ENCODE measurements around the gene IFT25.

Gene IFT25

GRCh38 chr1:53945433-53946251, at the start of gene IFT25 (continued):
- no peak for TF ChIP-seq BCL6B (tag by site-specific recombination; IDR thresholded peaks at IDR 0.05)
- no peak for TF ChIP-seq ZFP41 (tag by site-specific recombination; IDR thresholded peaks at IDR 0.05; ENCODE audit: borderline replicate concordance)
- TF ChIP-seq, protein P1, sequence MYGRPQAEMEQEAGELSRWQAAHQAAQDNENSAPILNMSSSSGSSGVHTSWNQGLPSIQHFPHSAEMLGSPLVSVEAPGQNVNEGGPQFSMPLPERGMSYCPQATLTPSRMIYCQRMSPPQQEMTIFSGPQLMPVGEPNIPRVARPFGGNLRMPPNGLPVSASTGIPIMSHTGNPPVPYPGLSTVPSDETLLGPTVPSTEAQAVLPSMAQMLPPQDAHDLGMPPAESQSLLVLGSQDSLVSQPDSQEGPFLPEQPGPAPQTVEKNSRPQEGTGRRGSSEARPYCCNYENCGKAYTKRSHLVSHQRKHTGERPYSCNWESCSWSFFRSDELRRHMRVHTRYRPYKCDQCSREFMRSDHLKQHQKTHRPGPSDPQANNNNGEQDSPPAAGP (tag by site-specific recombination; IDR thresholded peaks at IDR 0.05), result peak; percentile 84
- no peak for TF ChIP-seq ZNF112 (tag by site-specific recombination; IDR thresholded peaks at IDR 0.05)
- peak; percentile 92 for TF ChIP-seq ZBTB7A (tag by site-specific recombination; IDR thresholded peaks at IDR 0.05; ENCODE audit: low read depth)
- TF ChIP-seq ZXDB (tag by site-specific recombination; IDR thresholded peaks at IDR 0.05), result peak; percentile 74
- TF ChIP-seq TRIM28 (IDR thresholded peaks at IDR 0.05; ENCODE audit: borderline replicate concordance, low read length), result no peak
- TF ChIP-seq ZNF302 (tag by site-specific recombination; IDR thresholded peaks at IDR 0.05; ENCODE audit: low read depth), result no peak
- TF ChIP-seq HOXD13 (CRISPR knock-in tag; IDR thresholded peaks at IDR 0.05; ENCODE audit: borderline replicate concordance), result no peak
- no peak for TF ChIP-seq ZNF433 (tag by site-specific recombination; IDR thresholded peaks at IDR 0.05; ENCODE audit: low read depth)
- no peak for TF ChIP-seq ZNF274 (IDR thresholded peaks at IDR 0.05; ENCODE audit: low read length)
- no peak for TF ChIP-seq ZNF274 (tag by site-specific recombination; IDR thresholded peaks at IDR 0.05; ENCODE audit: borderline replicate concordance)
- peak; percentile 92 for TF ChIP-seq ZNF501 (tag by site-specific recombination; IDR thresholded peaks at IDR 0.05)
- no peak for TF ChIP-seq ZNF16 (tag by site-specific recombination; IDR thresholded peaks at IDR 0.05; ENCODE audit: low read depth)
- TF ChIP-seq SETDB1 (IDR thresholded peaks at IDR 0.05; ENCODE audit: insufficient read length, low read length), result no peak
- no peak for TF ChIP-seq ZNF707 (tag by site-specific recombination; IDR thresholded peaks at IDR 0.05)
- TF ChIP-seq GLI2 (tag by site-specific recombination; IDR thresholded peaks at IDR 0.05; ENCODE audit: borderline replicate concordance, low read depth), result no peak
- TF ChIP-seq EGR2 (tag by site-specific recombination; IDR thresholded peaks at IDR 0.05; ENCODE audit: low read depth), result peak; percentile 46; the same call in 1 of the 2 replicates
- no peak for TF ChIP-seq ZNF830 (tag by site-specific recombination; IDR thresholded peaks at IDR 0.05; ENCODE audit: low read depth)
- TF ChIP-seq ZBTB8A (tag by site-specific recombination; IDR thresholded peaks at IDR 0.05), result peak; percentile 32; the same call in 1 of the 2 replicates
- no peak for TF ChIP-seq ATF2 (tag by site-specific recombination; IDR thresholded peaks at IDR 0.05; ENCODE audit: low read depth)
- TF ChIP-seq PRDM10 (tag by site-specific recombination; IDR thresholded peaks at IDR 0.05), result peak; percentile 80
- TF ChIP-seq HOXA7 (CRISPR knock-in tag; IDR thresholded peaks at IDR 0.05; ENCODE audit: borderline replicate concordance), result no peak
- TF ChIP-seq ZNF664 (tag by site-specific recombination; IDR thresholded peaks at IDR 0.05), result no peak
- TF ChIP-seq, protein P2, sequence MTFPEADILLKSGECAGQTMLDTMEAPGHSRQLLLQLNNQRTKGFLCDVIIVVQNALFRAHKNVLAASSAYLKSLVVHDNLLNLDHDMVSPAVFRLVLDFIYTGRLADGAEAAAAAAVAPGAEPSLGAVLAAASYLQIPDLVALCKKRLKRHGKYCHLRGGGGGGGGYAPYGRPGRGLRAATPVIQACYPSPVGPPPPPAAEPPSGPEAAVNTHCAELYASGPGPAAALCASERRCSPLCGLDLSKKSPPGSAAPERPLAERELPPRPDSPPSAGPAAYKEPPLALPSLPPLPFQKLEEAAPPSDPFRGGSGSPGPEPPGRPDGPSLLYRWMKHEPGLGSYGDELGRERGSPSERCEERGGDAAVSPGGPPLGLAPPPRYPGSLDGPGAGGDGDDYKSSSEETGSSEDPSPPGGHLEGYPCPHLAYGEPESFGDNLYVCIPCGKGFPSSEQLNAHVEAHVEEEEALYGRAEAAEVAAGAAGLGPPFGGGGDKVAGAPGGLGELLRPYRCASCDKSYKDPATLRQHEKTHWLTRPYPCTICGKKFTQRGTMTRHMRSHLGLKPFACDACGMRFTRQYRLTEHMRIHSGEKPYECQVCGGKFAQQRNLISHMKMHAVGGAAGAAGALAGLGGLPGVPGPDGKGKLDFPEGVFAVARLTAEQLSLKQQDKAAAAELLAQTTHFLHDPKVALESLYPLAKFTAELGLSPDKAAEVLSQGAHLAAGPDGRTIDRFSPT (tag by site-specific recombination; IDR thresholded peaks at IDR 0.05), result peak; percentile 94
- TF ChIP-seq ZNF561 (tag by site-specific recombination; IDR thresholded peaks at IDR 0.05; ENCODE audit: borderline replicate concordance), result 0 out of 2 replicates have a peak, but pooled peaks have one; percentile 18
- TF ChIP-seq, protein P3, sequence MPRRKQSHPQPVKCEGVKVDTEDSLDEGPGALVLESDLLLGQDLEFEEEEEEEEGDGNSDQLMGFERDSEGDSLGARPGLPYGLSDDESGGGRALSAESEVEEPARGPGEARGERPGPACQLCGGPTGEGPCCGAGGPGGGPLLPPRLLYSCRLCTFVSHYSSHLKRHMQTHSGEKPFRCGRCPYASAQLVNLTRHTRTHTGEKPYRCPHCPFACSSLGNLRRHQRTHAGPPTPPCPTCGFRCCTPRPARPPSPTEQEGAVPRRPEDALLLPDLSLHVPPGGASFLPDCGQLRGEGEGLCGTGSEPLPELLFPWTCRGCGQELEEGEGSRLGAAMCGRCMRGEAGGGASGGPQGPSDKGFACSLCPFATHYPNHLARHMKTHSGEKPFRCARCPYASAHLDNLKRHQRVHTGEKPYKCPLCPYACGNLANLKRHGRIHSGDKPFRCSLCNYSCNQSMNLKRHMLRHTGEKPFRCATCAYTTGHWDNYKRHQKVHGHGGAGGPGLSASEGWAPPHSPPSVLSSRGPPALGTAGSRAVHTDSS (tag by site-specific recombination; IDR thresholded peaks at IDR 0.05), result no peak
- no peak for TF ChIP-seq ZNF548 (tag by site-specific recombination; IDR thresholded peaks at IDR 0.05)
- peak; percentile 88 for TF ChIP-seq ZNF792 (tag by site-specific recombination; IDR thresholded peaks at IDR 0.05)

All from HEK293 (cell line).